ENCODE data around the gene ABCB9.

- no peak for TF ChIP-seq CTCF (IDR thresholded peaks at IDR 0.05)
- no peak for TF ChIP-seq POLR2A (IDR thresholded peaks at IDR 0.05)
These were observed 47.4 kb downstream of the ABCB9 start for GRCh38 chr12:122918827-122919226.

Data from right lobe of liver (tissue), 4 donors.